ENCODE results near the gene CRIP1. TPM values are rescaled to one million over a fixed set of nuclear protein-coding genes. Genes with fewer than 3 reads are reported as not detected.

Gene CRIP1
- total RNA-seq, 1 experiment from 2014 or later, result 48.7 TPM

DNA sequence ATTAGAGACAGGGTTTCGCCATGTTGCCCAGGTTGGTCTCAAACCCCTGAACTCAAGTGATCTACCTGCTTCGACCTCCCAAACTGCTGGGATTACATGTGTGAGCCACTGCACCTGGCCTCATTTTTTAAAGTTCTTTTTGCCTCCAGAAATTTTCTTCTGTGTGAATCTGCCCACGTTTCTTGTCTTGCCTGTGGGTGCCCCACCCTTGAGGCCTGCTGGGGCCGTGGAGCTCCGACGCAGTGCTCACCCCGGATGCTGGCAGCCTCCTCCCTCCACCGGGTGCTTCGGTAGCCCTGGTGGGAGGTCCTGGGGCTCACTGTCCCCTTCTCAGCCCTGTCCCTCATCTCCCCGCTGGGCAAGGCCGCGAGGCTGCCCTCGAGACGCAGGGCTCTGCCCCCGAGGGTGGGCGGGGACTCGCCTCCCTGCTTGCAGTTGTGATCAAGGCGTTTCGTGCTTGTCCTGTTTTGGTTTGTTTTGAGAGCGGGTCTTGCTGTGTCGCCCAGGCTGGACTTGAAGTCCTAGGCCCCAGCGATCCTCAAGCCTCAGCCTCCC lies 31.5 kb upstream of the CRIP1 start:
- ChIA-PET CTCF (no interaction called here), POLR2A (ENCODE audit: unreplicated experiment) (no interaction called here)
- Histone ChIP-seq H3K4me3 (ENCODE audit: low read length) (no peak overlapping the region), H3K9ac (ENCODE audit: low read length) (no peak overlapping the region), H3K27ac (ENCODE audit: low read length) (no peak overlapping the region), H4K20me1 (ENCODE audit: low read length) (no peaks in the 10 kb centered on the region), H3K9me2 (replicated peaks; ENCODE audit: low read length) (no peaks in the 10 kb centered on the region), H3F3A (ENCODE audit: low read length, unreplicated experiment) (no peaks in the 10 kb centered on the region), H3K9me3 (ENCODE audit: low read length) (no peaks in the 10 kb centered on the region), H2AFZ (ENCODE audit: low read length) (no peak overlapping the region), H3K27me3 (ENCODE audit: low read length) (no peaks in the 10 kb centered on the region), H3K79me2 (ENCODE audit: low read length) (no peaks in the 10 kb centered on the region), H3K4me1 (ENCODE audit: insufficient read depth, low read length) (no peaks in the 10 kb centered on the region), H3K36me3 (ENCODE audit: low read depth, low read length) (no peaks in the 10 kb centered on the region; the same call in 1 of the 2 replicates), H3K4me2 (ENCODE audit: low read length) (no peak overlapping the region)
- BruUV-seq (replicated peaks), result no TSS peak
- ATAC-seq (no peak), DNase-seq (no peak)
- TF ChIP-seq, protein P1, sequence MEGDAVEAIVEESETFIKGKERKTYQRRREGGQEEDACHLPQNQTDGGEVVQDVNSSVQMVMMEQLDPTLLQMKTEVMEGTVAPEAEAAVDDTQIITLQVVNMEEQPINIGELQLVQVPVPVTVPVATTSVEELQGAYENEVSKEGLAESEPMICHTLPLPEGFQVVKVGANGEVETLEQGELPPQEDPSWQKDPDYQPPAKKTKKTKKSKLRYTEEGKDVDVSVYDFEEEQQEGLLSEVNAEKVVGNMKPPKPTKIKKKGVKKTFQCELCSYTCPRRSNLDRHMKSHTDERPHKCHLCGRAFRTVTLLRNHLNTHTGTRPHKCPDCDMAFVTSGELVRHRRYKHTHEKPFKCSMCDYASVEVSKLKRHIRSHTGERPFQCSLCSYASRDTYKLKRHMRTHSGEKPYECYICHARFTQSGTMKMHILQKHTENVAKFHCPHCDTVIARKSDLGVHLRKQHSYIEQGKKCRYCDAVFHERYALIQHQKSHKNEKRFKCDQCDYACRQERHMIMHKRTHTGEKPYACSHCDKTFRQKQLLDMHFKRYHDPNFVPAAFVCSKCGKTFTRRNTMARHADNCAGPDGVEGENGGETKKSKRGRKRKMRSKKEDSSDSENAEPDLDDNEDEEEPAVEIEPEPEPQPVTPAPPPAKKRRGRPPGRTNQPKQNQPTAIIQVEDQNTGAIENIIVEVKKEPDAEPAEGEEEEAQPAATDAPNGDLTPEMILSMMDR (conservative IDR thresholded peaks at IDR 0.05; ENCODE audit: low read depth, low read length), result no peak
- no peak for TF ChIP-seq EZH2phosphoT487 (IDR thresholded peaks at IDR 0.05; ENCODE audit: borderline replicate concordance, low read length)
- TF ChIP-seq EZH2 (IDR thresholded peaks at IDR 0.05; ENCODE audit: low read length, unreplicated experiment), result no peak
- intact Hi-C loops (cut with micrococcal nuclease), result no loop called here

DNA sequence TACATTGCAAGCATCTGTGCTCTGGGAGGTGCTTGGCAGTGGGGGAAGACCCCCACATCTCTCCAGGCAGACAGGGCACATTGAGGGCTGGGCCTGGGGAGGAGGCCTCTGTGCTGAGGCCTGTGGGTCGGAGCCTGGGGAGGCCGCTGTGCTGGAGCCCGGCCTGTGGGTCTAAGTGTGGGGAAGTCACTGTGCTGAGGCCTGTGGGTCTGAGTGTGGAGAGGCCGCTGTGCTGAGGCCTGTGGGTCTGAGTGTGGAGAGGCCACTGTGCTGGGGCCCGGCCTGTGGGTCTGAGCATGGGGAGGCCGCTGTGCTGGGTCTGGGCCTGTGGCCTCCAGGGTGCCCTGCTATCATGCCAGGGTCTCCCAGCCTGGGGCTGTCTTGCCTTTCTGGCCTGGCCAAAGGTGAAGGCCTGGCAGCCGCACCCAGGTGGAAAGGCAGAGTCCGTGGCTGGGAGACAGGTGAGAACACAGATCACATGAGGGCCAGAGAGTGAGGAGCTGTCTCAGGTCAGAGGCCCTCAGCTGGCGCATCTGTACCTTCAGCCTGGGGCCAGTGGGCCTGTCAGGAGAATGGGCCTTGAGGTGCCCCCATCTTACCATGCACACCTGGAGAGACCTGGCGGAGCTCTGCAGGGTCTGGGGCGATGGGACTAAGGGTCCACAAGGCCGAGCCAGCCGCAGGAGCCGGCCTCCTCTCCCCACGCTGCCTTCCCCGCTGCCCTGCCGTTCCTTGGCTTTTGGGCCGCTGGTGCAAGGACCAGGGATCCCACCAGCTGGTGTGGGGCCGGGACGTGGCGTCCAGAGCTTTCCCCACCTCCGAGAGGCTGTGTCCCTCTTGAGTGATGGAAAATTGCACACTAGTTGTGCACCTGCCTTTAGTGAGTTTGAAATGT lies 30.7 kb upstream of the CRIP1 start:
- BruUV-seq (replicated peaks), result no TSS peak
- no peak overlapping the region for H3K9ac ChIP-seq (ENCODE audit: low read length)
- H3K9me2 ChIP-seq (replicated peaks; ENCODE audit: low read length), result no peaks in the 10 kb centered on the region
- no peaks in the 10 kb centered on the region for H3F3A ChIP-seq (ENCODE audit: low read length, unreplicated experiment)
- no peak for DNase-seq
- no peaks in the 10 kb centered on the region for H4K20me1 ChIP-seq (ENCODE audit: low read length)
- intact Hi-C loops (cut with micrococcal nuclease), result no loop called here
- ChIA-PET CTCF (no interaction called here), POLR2A (ENCODE audit: unreplicated experiment) (no interaction called here)
- H3K4me1 ChIP-seq (ENCODE audit: insufficient read depth, low read length), result no peaks in the 10 kb centered on the region
- no peak for ATAC-seq
- H3K9me3 ChIP-seq (ENCODE audit: low read length), result no peaks in the 10 kb centered on the region
- H3K36me3 ChIP-seq (ENCODE audit: low read depth, low read length), result no peaks in the 10 kb centered on the region; the same call in none of the 2 replicates
- no peak overlapping the region for H3K27ac ChIP-seq (ENCODE audit: low read length)
- H2AFZ ChIP-seq (ENCODE audit: low read length), result no peak overlapping the region
- no peaks in the 10 kb centered on the region for H3K27me3 ChIP-seq (ENCODE audit: low read length)
- no peak overlapping the region for H3K4me3 ChIP-seq (ENCODE audit: low read length)
- TF ChIP-seq EZH2 (IDR thresholded peaks at IDR 0.05; ENCODE audit: low read length, unreplicated experiment) (no peak), EZH2phosphoT487 (IDR thresholded peaks at IDR 0.05; ENCODE audit: borderline replicate concordance, low read length) (no peak)
- TF ChIP-seq, protein P1 (conservative IDR thresholded peaks at IDR 0.05; ENCODE audit: low read depth, low read length), result no peak
- no peak overlapping the region for H3K4me2 ChIP-seq (ENCODE audit: low read length)
- no peaks in the 10 kb centered on the region for H3K79me2 ChIP-seq (ENCODE audit: low read length)
